Liver (tissue), 2 donors: Measurements from ENCODE around the gene RELB.

ENCODE experiments used
- YY1 ChIP-seq: IDR thresholded peaks from 2 replicates; pipeline ENCODE4 v1.6.1; 2016; ENCODE audit warnings: antibody characterized with exemption, mild to moderate bottlenecking
- TF ChIP-seq, protein P1 (sequence below): fragments of 150-350 bp; IDR thresholded peaks from 2 replicates; pipeline ENCODE4 v1.5.1; 2017; ENCODE audit warnings: improper control_type of control experiment, low read depth, low read length; ENCODE audit not compliant: missing input control
- TF ChIP-seq, protein P2 (sequence below): IDR thresholded peaks from 2 replicates; pipeline ENCODE4 v1.6.1; 2016; ENCODE audit warnings: antibody characterized with exemption
- TF ChIP-seq, protein P3 (sequence below): IDR thresholded peaks from 2 replicates; pipeline ENCODE4 v1.6.1; 2016; ENCODE audit warnings: antibody characterized with exemption, mild to moderate bottlenecking
- donor health status: healthy.

DNA sequence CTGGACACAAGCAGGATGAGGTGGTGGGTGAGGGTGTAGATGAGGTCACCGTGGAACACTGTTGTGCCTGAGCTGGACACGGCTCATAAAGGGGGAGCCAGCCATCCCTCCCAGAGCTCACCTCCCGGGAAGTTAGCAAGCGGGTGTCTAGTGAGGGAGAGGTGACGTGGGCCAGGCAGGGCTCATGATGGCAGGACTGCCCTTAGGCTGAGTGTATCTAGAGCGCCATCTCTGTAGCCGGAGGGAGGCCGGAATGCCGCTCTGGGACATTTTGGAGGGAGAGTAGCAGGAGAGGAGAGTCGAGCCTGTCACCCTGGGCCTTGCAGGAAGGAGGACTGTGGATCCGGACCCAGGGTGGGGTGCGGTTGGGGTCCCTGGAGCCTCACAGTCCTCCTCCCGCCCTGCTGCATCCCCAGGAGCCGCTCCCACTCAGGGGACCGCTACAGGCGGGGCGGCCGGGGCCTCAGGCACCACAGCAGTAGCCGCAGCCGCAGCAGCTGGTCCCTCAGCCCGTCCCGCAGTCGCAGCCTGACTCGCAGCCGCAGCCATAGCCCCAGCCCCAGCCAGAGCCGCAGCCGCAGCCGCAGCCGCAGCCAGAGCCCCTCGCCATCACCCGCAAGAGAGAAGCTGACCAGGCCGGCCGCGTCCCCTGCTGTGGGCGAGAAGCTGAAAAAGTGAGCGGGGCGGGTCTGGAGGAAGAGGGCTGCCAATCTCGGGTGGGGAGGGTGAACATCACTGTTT lies 65.8 kb downstream of the RELB start:
- TF ChIP-seq, protein P1, sequence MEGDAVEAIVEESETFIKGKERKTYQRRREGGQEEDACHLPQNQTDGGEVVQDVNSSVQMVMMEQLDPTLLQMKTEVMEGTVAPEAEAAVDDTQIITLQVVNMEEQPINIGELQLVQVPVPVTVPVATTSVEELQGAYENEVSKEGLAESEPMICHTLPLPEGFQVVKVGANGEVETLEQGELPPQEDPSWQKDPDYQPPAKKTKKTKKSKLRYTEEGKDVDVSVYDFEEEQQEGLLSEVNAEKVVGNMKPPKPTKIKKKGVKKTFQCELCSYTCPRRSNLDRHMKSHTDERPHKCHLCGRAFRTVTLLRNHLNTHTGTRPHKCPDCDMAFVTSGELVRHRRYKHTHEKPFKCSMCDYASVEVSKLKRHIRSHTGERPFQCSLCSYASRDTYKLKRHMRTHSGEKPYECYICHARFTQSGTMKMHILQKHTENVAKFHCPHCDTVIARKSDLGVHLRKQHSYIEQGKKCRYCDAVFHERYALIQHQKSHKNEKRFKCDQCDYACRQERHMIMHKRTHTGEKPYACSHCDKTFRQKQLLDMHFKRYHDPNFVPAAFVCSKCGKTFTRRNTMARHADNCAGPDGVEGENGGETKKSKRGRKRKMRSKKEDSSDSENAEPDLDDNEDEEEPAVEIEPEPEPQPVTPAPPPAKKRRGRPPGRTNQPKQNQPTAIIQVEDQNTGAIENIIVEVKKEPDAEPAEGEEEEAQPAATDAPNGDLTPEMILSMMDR: no peak
- TF ChIP-seq, protein P2, sequence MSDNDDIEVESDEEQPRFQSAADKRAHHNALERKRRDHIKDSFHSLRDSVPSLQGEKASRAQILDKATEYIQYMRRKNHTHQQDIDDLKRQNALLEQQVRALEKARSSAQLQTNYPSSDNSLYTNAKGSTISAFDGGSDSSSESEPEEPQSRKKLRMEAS: no peak
- TF ChIP-seq, protein P3, sequence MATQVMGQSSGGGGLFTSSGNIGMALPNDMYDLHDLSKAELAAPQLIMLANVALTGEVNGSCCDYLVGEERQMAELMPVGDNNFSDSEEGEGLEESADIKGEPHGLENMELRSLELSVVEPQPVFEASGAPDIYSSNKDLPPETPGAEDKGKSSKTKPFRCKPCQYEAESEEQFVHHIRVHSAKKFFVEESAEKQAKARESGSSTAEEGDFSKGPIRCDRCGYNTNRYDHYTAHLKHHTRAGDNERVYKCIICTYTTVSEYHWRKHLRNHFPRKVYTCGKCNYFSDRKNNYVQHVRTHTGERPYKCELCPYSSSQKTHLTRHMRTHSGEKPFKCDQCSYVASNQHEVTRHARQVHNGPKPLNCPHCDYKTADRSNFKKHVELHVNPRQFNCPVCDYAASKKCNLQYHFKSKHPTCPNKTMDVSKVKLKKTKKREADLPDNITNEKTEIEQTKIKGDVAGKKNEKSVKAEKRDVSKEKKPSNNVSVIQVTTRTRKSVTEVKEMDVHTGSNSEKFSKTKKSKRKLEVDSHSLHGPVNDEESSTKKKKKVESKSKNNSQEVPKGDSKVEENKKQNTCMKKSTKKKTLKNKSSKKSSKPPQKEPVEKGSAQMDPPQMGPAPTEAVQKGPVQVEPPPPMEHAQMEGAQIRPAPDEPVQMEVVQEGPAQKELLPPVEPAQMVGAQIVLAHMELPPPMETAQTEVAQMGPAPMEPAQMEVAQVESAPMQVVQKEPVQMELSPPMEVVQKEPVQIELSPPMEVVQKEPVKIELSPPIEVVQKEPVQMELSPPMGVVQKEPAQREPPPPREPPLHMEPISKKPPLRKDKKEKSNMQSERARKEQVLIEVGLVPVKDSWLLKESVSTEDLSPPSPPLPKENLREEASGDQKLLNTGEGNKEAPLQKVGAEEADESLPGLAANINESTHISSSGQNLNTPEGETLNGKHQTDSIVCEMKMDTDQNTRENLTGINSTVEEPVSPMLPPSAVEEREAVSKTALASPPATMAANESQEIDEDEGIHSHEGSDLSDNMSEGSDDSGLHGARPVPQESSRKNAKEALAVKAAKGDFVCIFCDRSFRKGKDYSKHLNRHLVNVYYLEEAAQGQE: no peak
- TF ChIP-seq YY1: no peak
